ENCODE measurements around the gene TCF4.

The TCF4 gene

GRCh38 chr18:55337908-55338521 is 250.0 kb downstream of the TCF4 start:
- Histone ChIP-seq H3K4me1 (ENCODE audit: control insufficient read depth, low read length) (peaks cover 33% of the 10 kb centered on the region), H3F3A (ENCODE audit: control insufficient read depth, insufficient read depth) (peaks cover 9% of the 10 kb centered on the region), H3K4me3 (ENCODE audit: low read length) (no peak overlapping the region), H3K9me3 (ENCODE audit: control insufficient read depth, insufficient read depth, low read length) (no peaks in the 10 kb centered on the region), H3K4me2 (ENCODE audit: low read length) (no peak overlapping the region), H3K27me3 (ENCODE audit: control insufficient read depth, low read length) (no peaks in the 10 kb centered on the region), H4K20me1 (ENCODE audit: control insufficient read depth, insufficient read depth, low read depth, low read length) (no peaks in the 10 kb centered on the region), H3K36me3 (ENCODE audit: control insufficient read depth, low read length) (peaks cover 48% of the 10 kb centered on the region), H3K9me2 (replicated peaks; ENCODE audit: control insufficient read depth, low read length) (no peaks in the 10 kb centered on the region), H3K27ac (ENCODE audit: low read depth, low read length) (no peak overlapping the region), H3K79me2 (ENCODE audit: control insufficient read depth, low read length) (peaks cover 62% of the 10 kb centered on the region)
- no peak for TF ChIP-seq CTCF (IDR thresholded peaks at IDR 0.05; ENCODE audit: low read depth, low read length, poor library complexity, severe bottlenecking)
- no peak for TF ChIP-seq EZH2phosphoT487 (IDR thresholded peaks at IDR 0.05; ENCODE audit: borderline replicate concordance, low read length)

GRCh38 chr18:55337138-55337537 is 250.9 kb downstream of the TCF4 start:
- H3K79me2 ChIP-seq (ENCODE audit: control insufficient read depth, low read length), result peaks cover 58% of the 10 kb centered on the region
- no peaks in the 10 kb centered on the region for H3K9me2 ChIP-seq (replicated peaks; ENCODE audit: control insufficient read depth, low read length)
- no peak overlapping the region for H3K27ac ChIP-seq (ENCODE audit: low read depth, low read length)

GRCh38 chr18:55336438-55337100 is 251.4 kb downstream of the TCF4 start:
- no peaks in the 10 kb centered on the region for H3K9me3 ChIP-seq (ENCODE audit: control insufficient read depth, insufficient read depth, low read length)
- no peak overlapping the region for H3K4me3 ChIP-seq (ENCODE audit: low read length)
- H3K4me1 ChIP-seq (ENCODE audit: control insufficient read depth, low read length), result peaks cover 44% of the 10 kb centered on the region
- peaks cover 9% of the 10 kb centered on the region for H3F3A ChIP-seq (ENCODE audit: control insufficient read depth, insufficient read depth)
- H3K27me3 ChIP-seq (ENCODE audit: control insufficient read depth, low read length), result no peaks in the 10 kb centered on the region
- H3K36me3 ChIP-seq (ENCODE audit: control insufficient read depth, low read length), result peaks cover 48% of the 10 kb centered on the region
- no peak overlapping the region for H3K27ac ChIP-seq (ENCODE audit: low read depth, low read length)
- H3K4me2 ChIP-seq (ENCODE audit: low read length), result no peak overlapping the region
- H4K20me1 ChIP-seq (ENCODE audit: control insufficient read depth, insufficient read depth, low read depth, low read length), result no peaks in the 10 kb centered on the region
- no peaks in the 10 kb centered on the region for H3K9me2 ChIP-seq (replicated peaks; ENCODE audit: control insufficient read depth, low read length)
- H3K79me2 ChIP-seq (ENCODE audit: control insufficient read depth, low read length), result peaks cover 57% of the 10 kb centered on the region
- TF ChIP-seq EZH2phosphoT487 (IDR thresholded peaks at IDR 0.05; ENCODE audit: borderline replicate concordance, low read length) (no peak), CTCF (IDR thresholded peaks at IDR 0.05; ENCODE audit: low read depth, low read length, poor library complexity, severe bottlenecking) (no peak)

More at GRCh38 chr18:55337138-55337537, 250.9 kb downstream of the TCF4 start:
- Histone ChIP-seq H3F3A (ENCODE audit: control insufficient read depth, insufficient read depth) (peaks cover 9% of the 10 kb centered on the region), H3K4me1 (ENCODE audit: control insufficient read depth, low read length) (peaks cover 38% of the 10 kb centered on the region), H3K9me3 (ENCODE audit: control insufficient read depth, insufficient read depth, low read length) (no peaks in the 10 kb centered on the region), H3K4me3 (ENCODE audit: low read length) (no peak overlapping the region), H4K20me1 (ENCODE audit: control insufficient read depth, insufficient read depth, low read depth, low read length) (no peaks in the 10 kb centered on the region), H3K27me3 (ENCODE audit: control insufficient read depth, low read length) (no peaks in the 10 kb centered on the region), H3K36me3 (ENCODE audit: control insufficient read depth, low read length) (peaks cover 47% of the 10 kb centered on the region), H3K4me2 (ENCODE audit: low read length) (no peak overlapping the region)
- TF ChIP-seq EZH2phosphoT487 (IDR thresholded peaks at IDR 0.05; ENCODE audit: borderline replicate concordance, low read length), result no peak
- TF ChIP-seq CTCF (IDR thresholded peaks at IDR 0.05; ENCODE audit: low read depth, low read length, poor library complexity, severe bottlenecking), result no peak

All from DOHH2 (cell line).